Keratinocyte (primary cell): ENCODE measurements around the gene TRPM3. TPM values are rescaled to one million over a fixed set of nuclear protein-coding genes. Genes with fewer than 3 reads are reported as not detected.

Experiments used
- DNase-seq: peaks from one replicate; pipeline ENCODE4 v3.0.0-alpha.2; 2011; ENCODE audit warnings: low read depth, missing footprints, low spot score
- FAIRE-seq: peaks from 2 replicates; lab custom pipeline; 2011; peaks lifted over from hg19 to GRCh38; lab: Jason Lieb, UNC
- H2AFZ ChIP-seq: 2 replicates; pipeline ENCODE4 v1.6.0; 2012; ENCODE audit warnings: low read length, control low read depth, inconsistent platforms; ENCODE audit not compliant: control insufficient read depth
- H3K27ac ChIP-seq: 2 replicates; pipeline ENCODE4 v1.5.1; 2011; ENCODE audit warnings: low read length; ENCODE audit not compliant: control insufficient read depth, insufficient read depth
- H3K27me3 ChIP-seq: 3 replicates; pipeline ENCODE4 v1.6.0; 2011; ENCODE audit warnings: low read length; ENCODE audit not compliant: control insufficient read depth, insufficient read depth; ENCODE audit errors: extremely low read depth
- H3K36me3 ChIP-seq, 2 experiments: 2 replicates in 1 of 2; 3 replicates in 1 of 2; pipeline ENCODE4 v1.5.1; 2011; ENCODE audit warnings: low read length in 2 of 2, mild to moderate bottlenecking in 1 of 2; ENCODE audit not compliant: control insufficient read depth in 2 of 2, insufficient read depth in 2 of 2; ENCODE audit errors: extremely low read depth in 1 of 2
- H3K4me1 ChIP-seq: 3 replicates; pipeline ENCODE4 v1.5.1; 2011; ENCODE audit warnings: low read length; ENCODE audit not compliant: control insufficient read depth, insufficient read depth; ENCODE audit errors: extremely low read depth
- H3K4me2 ChIP-seq: 3 replicates; pipeline ENCODE4 v1.6.0; 2011; ENCODE audit warnings: low read depth, low read length; ENCODE audit not compliant: control insufficient read depth, insufficient read depth; ENCODE audit errors: extremely low read depth
- H3K4me3 ChIP-seq, 3 experiments: fragments of 200-600 bp in 1 of 3; sonication (generic) in 1 of 3; 2 replicates in 2 of 3; 3 replicates in 1 of 3; pipeline ENCODE4 v1.5.1; 2011 to 2016; ENCODE audit warnings: low read length in 3 of 3, mild to moderate bottlenecking in 3 of 3, control low read depth in 2 of 3, inconsistent platforms in 1 of 3, low read depth in 1 of 3, mixed read lengths in 1 of 3, mixed run types in 1 of 3, moderate library complexity in 1 of 3; ENCODE audit not compliant: control insufficient read depth in 2 of 3, insufficient read depth in 2 of 3; ENCODE audit errors: extremely low read depth in 1 of 3
- H3K79me2 ChIP-seq: 2 replicates; pipeline ENCODE4 v1.6.0; 2012; ENCODE audit warnings: low read length; ENCODE audit not compliant: control insufficient read depth, insufficient read depth
- H3K9ac ChIP-seq: 3 replicates; pipeline ENCODE4 v1.6.0; 2011; ENCODE audit warnings: low read length; ENCODE audit not compliant: control insufficient read depth, insufficient read depth; ENCODE audit errors: extremely low read depth
- H3K9me1 ChIP-seq: 3 replicates; pipeline ENCODE4 v1.6.0; 2011; ENCODE audit warnings: low read length; ENCODE audit not compliant: control insufficient read depth, insufficient read depth; ENCODE audit errors: extremely low read depth
- H3K9me3 ChIP-seq: 2 replicates; pipeline ENCODE4 v1.5.1; 2012; ENCODE audit warnings: low read depth, low read length; ENCODE audit not compliant: control insufficient read depth
- H4K20me1 ChIP-seq: 3 replicates; pipeline ENCODE4 v1.6.0; 2011; ENCODE audit warnings: low read length; ENCODE audit not compliant: control insufficient read depth, insufficient read depth; ENCODE audit errors: extremely low read depth
- CTCF ChIP-seq, 3 experiments: IDR thresholded peaks in 1 of 3; conservative IDR thresholded peaks in 1 of 3; optimal IDR thresholded peaks in 1 of 3; 2 replicates in 2 of 3; 3 replicates in 1 of 3; pipeline versions ENCODE3 to v1.5.1; 2011; ENCODE audit warnings: low read length in 3 of 3, mild to moderate bottlenecking in 3 of 3, moderate library complexity in 2 of 3, control low read depth in 1 of 3, inconsistent platforms in 1 of 3; ENCODE audit not compliant: insufficient read depth in 2 of 3; ENCODE audit errors: extremely low read depth in 1 of 3
- EZH2 ChIP-seq: IDR thresholded peaks from one replicate; pipeline ENCODE4 v1.6.1; 2012; ENCODE audit warnings: inconsistent platforms, mild to moderate bottlenecking, low read length, moderate library complexity
- dilution Hi-C: fragments of 300-500 bp; cut with MboI; formaldehyde crosslinking; loops from one replicate; pipeline ENCODE4 v1.7.0; 2020; ENCODE audit warnings: low sequenced_read_pairs; ENCODE audit not compliant: extremely low pct_ligation_motif_present
- polyA plus RNA-seq, 5 experiments: library from polyadenylated mRNA; depleted of rRNA in 3 of 5; stranded (reverse) in 3 of 5; stranded (forward) in 1 of 5; unstranded in 1 of 5; fragments of >200 nt; gene quantifications; 1 replicate in 1 of 5; 2 replicates in 3 of 5; 3 replicates in 1 of 5; pipeline versions ENCODE4 v1.2.1 to v1.2.3, GENCODE V29; 2011 to 2012; ENCODE audit warnings: missing spikeins in 2 of 5, low read depth in 1 of 5, low replicate concordance in 1 of 5

Gene TRPM3
- polyA plus RNA-seq, 1 donor (not counting 4 experiments of a cell fraction or from before 2014, with no cell fraction given), result 0.03 TPM

- no peak for FAIRE-seq
- no peak overlapping the region for H3K4me2 ChIP-seq
- H3K27me3 ChIP-seq, result no peaks in the 10 kb centered on the region
- H3K9me1 ChIP-seq, result no peaks in the 10 kb centered on the region
- H4K20me1 ChIP-seq, result no peaks in the 10 kb centered on the region
- no peak overlapping the region for H2AFZ ChIP-seq
- no peaks in the 10 kb centered on the region for H3K4me1 ChIP-seq
- H3K9ac ChIP-seq, result no peak overlapping the region
- no peaks in the 10 kb centered on the region for H3K9me3 ChIP-seq
- no peak overlapping the region for H3K27ac ChIP-seq
- no peak overlapping the region for H3K4me3 ChIP-seq
- H3K79me2 ChIP-seq, result no peaks in the 10 kb centered on the region
- no peaks in the 10 kb centered on the region for H3K36me3 ChIP-seq
- dilution Hi-C loops, result loop anchor here (5.0 to 25.0 kb wide), 2 partner anchors 98 to 218 kb away; no protein-coding TSS in a partner anchor
- TF ChIP-seq CTCF (optimal IDR thresholded peaks at IDR 0.05 in 1 of 3, IDR thresholded peaks at IDR 0.05 in 1 of 3, conservative IDR thresholded peaks at IDR 0.05 in 1 of 3; ENCODE audit: extremely low read depth in 1 of 3, insufficient read depth in 2 of 3, low read length in 3 of 3) (no peak), EZH2 (no peak)
- DNase-seq, result no peak
Measured at GRCh38 chr9:70610287-70610644, 511.2 kb downstream of the TRPM3 start.

GRCh38 chr9:70609542-70610286, 511.7 kb downstream of the TRPM3 start:
- H3K4me3 ChIP-seq, result no peak overlapping the region
- no peaks in the 10 kb centered on the region for H3K4me1 ChIP-seq
- H3K4me2 ChIP-seq, result no peak overlapping the region
- no peak overlapping the region for H3K9ac ChIP-seq
- H3K9me1 ChIP-seq, result no peaks in the 10 kb centered on the region
- no peaks in the 10 kb centered on the region for H3K79me2 ChIP-seq
- dilution Hi-C loops, result loop anchor here (5.0 to 25.0 kb wide), 2 partner anchors 97 to 217 kb away; no protein-coding TSS in a partner anchor
- no peaks in the 10 kb centered on the region for H3K36me3 ChIP-seq
- FAIRE-seq (no peak), DNase-seq (no peak)
- no peaks in the 10 kb centered on the region for H3K9me3 ChIP-seq
- no peak overlapping the region for H3K27ac ChIP-seq
- TF ChIP-seq EZH2 (no peak), CTCF (optimal IDR thresholded peaks at IDR 0.05 in 1 of 3, IDR thresholded peaks at IDR 0.05 in 1 of 3, conservative IDR thresholded peaks at IDR 0.05 in 1 of 3; ENCODE audit: extremely low read depth in 1 of 3, insufficient read depth in 2 of 3, low read length in 3 of 3) (no peak)
- no peaks in the 10 kb centered on the region for H4K20me1 ChIP-seq
- H3K27me3 ChIP-seq, result no peaks in the 10 kb centered on the region
- no peak overlapping the region for H2AFZ ChIP-seq
